GM23248 (cell line): ENCODE measurements around the gene GADD45GIP1. TPM values are rescaled to one million over a fixed set of nuclear protein-coding genes. Genes with fewer than 3 reads are reported as not detected.

Experiments
- DNase-seq: peaks from one replicate; pipeline ENCODE4 v3.0.0-alpha.2; 2015
- H2AFZ ChIP-seq: fragments of 200-600 bp; sonication (generic); 2 replicates; pipeline ENCODE4 v1.6.1; 2016; ENCODE audit warnings: antibody characterized with exemption
- H3F3A ChIP-seq: fragments of 200-600 bp; sonication (generic); 2 replicates; pipeline ENCODE4 v1.6.1; 2016; ENCODE audit warnings: mild to moderate bottlenecking, antibody characterized with exemption, mixed run types; ENCODE audit not compliant: insufficient read depth
- H3K27ac ChIP-seq: fragments of 200-600 bp; sonication (generic); 2 replicates; pipeline ENCODE4 v1.5.1; 2016; ENCODE audit warnings: mild to moderate bottlenecking
- H3K27me3 ChIP-seq: fragments of 200-600 bp; sonication (generic); replicated peaks from 2 replicates; pipeline ENCODE4 v1.6.1; 2016; ENCODE audit warnings: mild to moderate bottlenecking; ENCODE audit not compliant: insufficient read depth
- H3K36me3 ChIP-seq: fragments of 200-600 bp; sonication (generic); 2 replicates; pipeline ENCODE4 v1.6.1; 2016; ENCODE audit warnings: low read depth, mild to moderate bottlenecking
- H3K4me1 ChIP-seq: fragments of 200-600 bp; sonication (generic); 2 replicates; pipeline ENCODE4 v1.6.1; 2016; ENCODE audit warnings: mild to moderate bottlenecking; ENCODE audit not compliant: insufficient read depth
- H3K4me2 ChIP-seq: fragments of 200-600 bp; sonication (generic); one replicate; pipeline ENCODE4 v1.6.1; 2016; ENCODE audit warnings: mild to moderate bottlenecking; ENCODE audit not compliant: unreplicated experiment
- H3K4me3 ChIP-seq: fragments of 200-600 bp; sonication (generic); 2 replicates; pipeline ENCODE4 v1.5.1; 2016; ENCODE audit warnings: mild to moderate bottlenecking
- H3K79me2 ChIP-seq: fragments of 200-600 bp; sonication (generic); 2 replicates; pipeline ENCODE4 v1.6.1; 2016; ENCODE audit warnings: mild to moderate bottlenecking; ENCODE audit not compliant: insufficient read depth
- H3K9ac ChIP-seq: fragments of 200-600 bp; sonication (generic); 2 replicates; pipeline ENCODE4 v1.6.1; 2016; ENCODE audit warnings: mild to moderate bottlenecking
- H3K9me2 ChIP-seq: fragments of 200-600 bp; sonication (generic); 2 replicates; pipeline ENCODE4 v1.6.1; 2016; ENCODE audit warnings: mixed run types, mild to moderate bottlenecking, moderate library complexity; ENCODE audit not compliant: insufficient read depth
- H3K9me3 ChIP-seq: fragments of 200-600 bp; sonication (generic); one replicate; pipeline ENCODE4 v1.6.1; 2017; ENCODE audit warnings: low read depth
- H4K20me1 ChIP-seq: fragments of 200-600 bp; sonication (generic); 2 replicates; pipeline ENCODE4 v1.6.0; 2016; ENCODE audit not compliant: insufficient read depth
- EZH2 ChIP-seq: fragments of 200-600 bp; sonication (generic); IDR thresholded peaks from 2 replicates; pipeline ENCODE4 v1.6.1; 2018; ENCODE audit warnings: antibody characterized with exemption, mild to moderate bottlenecking; ENCODE audit not compliant: insufficient read depth, poor library complexity, severe bottlenecking
- EZH2phosphoT487 ChIP-seq: fragments of 200-600 bp; sonication (generic); IDR thresholded peaks from 2 replicates; pipeline ENCODE4 v1.6.1; 2018; ENCODE audit warnings: antibody characterized with exemption, moderate library complexity, mild to moderate bottlenecking, low read depth; ENCODE audit not compliant: insufficient read depth
- WGBS, 2 experiments: methylation state at CpG; one replicate each; pipeline ENCODE4 v1.1.6; 2015 to 2017; ENCODE audit warnings: low lambda C conversion rate in 2 of 2, low coverage in 1 of 2; ENCODE audit errors: missing lambda C conversion rate in 2 of 2; 5-methylcytosine and 5-hydroxymethylcytosine counted together
- in situ Hi-C: fragments of 300-500 bp; cut with MboI; formaldehyde crosslinking; loops from 2 replicates; pipeline ENCODE4 v1.15.0; 2020
- microRNA-seq: library from miRNA; unstranded; fragments of <30 nt; microRNA quantifications from one replicate; pipeline ENCODE4, GENCODE V29; 2016; ENCODE audit warnings: borderline number of aligned reads
- polyA plus RNA-seq: library from polyadenylated mRNA; unstranded; fragments of >200 nt; fragmentation: Nextera tagmentation; extraction: Ambion mirVana; gene quantifications from 2 replicates; pipeline ENCODE4 v1.2.1, GENCODE V29; 2016
- small RNA-seq: library from RNA; depleted of rRNA; stranded (forward); fragments of <200 nt; gene quantifications from one replicate; pipeline ENCODE3, GENCODE V24; 2014; ENCODE audit warnings: low read depth, low replicate concordance
- total RNA-seq: library from RNA; depleted of rRNA; stranded (reverse); fragments of >200 nt; shearing (Covaris generic); gene quantifications from 2 replicates; pipeline ENCODE4 v1.2.3, GENCODE V29; 2014; rRNA removed

GADD45GIP1 gene
- total and polyA plus RNA-seq, 2 experiments from 2014 or later = 48.4 to 132 TPM

GRCh38 chr19:12913011-12913561, 43.9 kb downstream of the GADD45GIP1 start:
- DNase-seq = peak; percentile 76
- no peak overlapping the region for H3K9ac ChIP-seq
- H3K9me2 ChIP-seq = no peaks in the 10 kb centered on the region
- H3K79me2 ChIP-seq = no peaks in the 10 kb centered on the region
- H3K4me1 ChIP-seq = peaks cover 15% of the 10 kb centered on the region; the same call in 1 of the 2 replicates
- no peaks in the 10 kb centered on the region for H3K27me3 ChIP-seq
- no peak overlapping the region for H3K27ac ChIP-seq
- no peak overlapping the region for H3K4me3 ChIP-seq
- in situ Hi-C loops = no loop called here
- H3K9me3 ChIP-seq = no peaks in the 10 kb centered on the region
- no peaks in the 10 kb centered on the region for H4K20me1 ChIP-seq
- 13 to 14% methylated on average over 22 of the region's 22 CpGs for WGBS, 2 experiments
- no peak for TF ChIP-seq EZH2
- TF ChIP-seq EZH2phosphoT487 = no peak
- H3K36me3 ChIP-seq = no peaks in the 10 kb centered on the region
- peak overlapping the region; percentile 15 for H3K4me2 ChIP-seq
- H2AFZ ChIP-seq = peak overlapping the region; percentile 66
- no peaks in the 10 kb centered on the region for H3F3A ChIP-seq

GRCh38 chr19:12912571-12912970, 44.5 kb downstream of the GADD45GIP1 start:
- Histone ChIP-seq H3K79me2 (no peaks in the 10 kb centered on the region), H3K36me3 (no peaks in the 10 kb centered on the region), H4K20me1 (no peaks in the 10 kb centered on the region), H3K9ac (no peak overlapping the region), H3K27ac (no peak overlapping the region), H3K9me2 (no peaks in the 10 kb centered on the region), H3K9me3 (no peaks in the 10 kb centered on the region), H2AFZ (peak overlapping the region; percentile 66), H3K4me3 (no peak overlapping the region), H3K27me3 (no peaks in the 10 kb centered on the region), H3K4me2 (peak overlapping the region; percentile 15), H3K4me1 (peaks cover 15% of the 10 kb centered on the region; the same call in 1 of the 2 replicates), H3F3A (no peaks in the 10 kb centered on the region)
- DNase-seq = no peak
- no peak for TF ChIP-seq EZH2phosphoT487
- TF ChIP-seq EZH2 = no peak
- in situ Hi-C loops = no loop called here
- WGBS, 2 experiments = 50 to 56% methylated on average over 4 of the region's 4 CpGs

- Histone ChIP-seq H3K4me2 (no peak overlapping the region), H3K27me3 (no peaks in the 10 kb centered on the region), H3K36me3 (no peaks in the 10 kb centered on the region), H2AFZ (no peak overlapping the region), H4K20me1 (no peaks in the 10 kb centered on the region), H3K9me3 (no peaks in the 10 kb centered on the region), H3K9me2 (no peaks in the 10 kb centered on the region), H3K9ac (no peak overlapping the region), H3K4me1 (no peaks in the 10 kb centered on the region), H3F3A (no peaks in the 10 kb centered on the region), H3K27ac (no peak overlapping the region), H3K4me3 (no peak overlapping the region), H3K79me2 (no peaks in the 10 kb centered on the region)
- no peak for DNase-seq
- WGBS, 2 experiments = 95 to 96% methylated on average over 9 of the region's 9 CpGs
- no peak for TF ChIP-seq EZH2phosphoT487
- TF ChIP-seq EZH2 = no peak
- in situ Hi-C loops = no loop called here
These were observed 49.9 kb downstream of the GADD45GIP1 start for GRCh38 chr19:12907166-12907565.

Small RNA genes lying within 50 kb of the gene (microRNA-seq; reads per million reads assigned to microRNA genes)
- not detected for gene MIR5695
- 2.0 reads per million for gene MIR6515

Small RNA genes lying within 50 kb of the gene (small RNA-seq; reads per million reads assigned to genes)
- not detected for gene MIR5695
- not detected for gene MIR6515

Other genes with a start within 250 kb of the GADD45GIP1 start
- gene TNPO2, start 233.3 kb downstream of the GADD45GIP1 start, total RNA-seq = 30.9 and 34.3 TPM in 2 replicates
- gene TNPO2, start 233.3 kb downstream of the GADD45GIP1 start, polyA plus RNA-seq = 13.2 and 13.3 TPM in 2 replicates
- gene TRIR, start 222.5 kb downstream of the GADD45GIP1 start, total RNA-seq = 202 and 210 TPM in 2 replicates
- 162 and 170 TPM in 2 replicates for gene TRIR, start 222.5 kb downstream of the GADD45GIP1 start, polyA plus RNA-seq
- gene GET3, start 219.7 kb downstream of the GADD45GIP1 start, total RNA-seq = 81.3 and 110 TPM in 2 replicates
- 106 and 111 TPM in 2 replicates for gene GET3, start 219.7 kb downstream of the GADD45GIP1 start, polyA plus RNA-seq
- gene BEST2, start 205.4 kb downstream of the GADD45GIP1 start, total RNA-seq = not detected in 2 replicates
- not detected in 2 replicates for gene BEST2, start 205.4 kb downstream of the GADD45GIP1 start, polyA plus RNA-seq
- 17.1 TPM in 2 replicates for gene HOOK2, start 181.7 kb downstream of the GADD45GIP1 start, total RNA-seq
- 11.8 and 12.4 TPM in 2 replicates for gene HOOK2, start 181.7 kb downstream of the GADD45GIP1 start, polyA plus RNA-seq
- gene JUNB, start 165.7 kb downstream of the GADD45GIP1 start, total RNA-seq = 159 and 195 TPM in 2 replicates
- gene JUNB, start 165.7 kb downstream of the GADD45GIP1 start, polyA plus RNA-seq = 95.1 and 96.2 TPM in 2 replicates
- gene PRDX2, start 155.4 kb downstream of the GADD45GIP1 start, total RNA-seq = 230 TPM in 2 replicates
- 252 TPM in 2 replicates for gene PRDX2, start 155.4 kb downstream of the GADD45GIP1 start, polyA plus RNA-seq
- gene THSD8, start 155.2 kb downstream of the GADD45GIP1 start, total RNA-seq = not detected in 2 replicates
- gene THSD8, start 155.2 kb downstream of the GADD45GIP1 start, polyA plus RNA-seq = 10.8 and 12.5 TPM in 2 replicates
- 8.2 and 16.9 TPM in 2 replicates for gene RNASEH2A, start 150.6 kb downstream of the GADD45GIP1 start, total RNA-seq
- 23.8 and 32.3 TPM in 2 replicates for gene RNASEH2A, start 150.6 kb downstream of the GADD45GIP1 start, polyA plus RNA-seq
- not detected in 2 replicates for gene RTBDN, start 122.6 kb downstream of the GADD45GIP1 start, total RNA-seq
- gene RTBDN, start 122.6 kb downstream of the GADD45GIP1 start, polyA plus RNA-seq = not detected in 2 replicates
- 1.8 TPM in 1 of 2 replicates, not detected in the other for gene MAST1, start 118.7 kb downstream of the GADD45GIP1 start, total RNA-seq
- gene MAST1, start 118.7 kb downstream of the GADD45GIP1 start, polyA plus RNA-seq = 0.24 TPM in 1 of 2 replicates, not detected in the other
- gene DNASE2, start 75.8 kb downstream of the GADD45GIP1 start, total RNA-seq = 35.4 and 40.9 TPM in 2 replicates
- gene DNASE2, start 75.8 kb downstream of the GADD45GIP1 start, polyA plus RNA-seq = 51.7 and 52.4 TPM in 2 replicates
- 0.11 TPM in 1 of 2 replicates, not detected in the other for gene KLF1, start 70.0 kb downstream of the GADD45GIP1 start, total RNA-seq
- gene KLF1, start 70.0 kb downstream of the GADD45GIP1 start, polyA plus RNA-seq = not detected in 2 replicates
- 22.5 and 30.0 TPM in 2 replicates for gene GCDH, start 66.1 kb downstream of the GADD45GIP1 start, total RNA-seq
- 20.0 and 20.7 TPM in 2 replicates for gene GCDH, start 66.1 kb downstream of the GADD45GIP1 start, polyA plus RNA-seq
- 0.25 TPM in 1 of 2 replicates, not detected in the other for gene SYCE2, start 37.9 kb downstream of the GADD45GIP1 start, total RNA-seq
- 0.49 and 0.56 TPM in 2 replicates for gene SYCE2, start 37.9 kb downstream of the GADD45GIP1 start, polyA plus RNA-seq
- gene FARSA, start 23.5 kb downstream of the GADD45GIP1 start, total RNA-seq = 33.5 and 39.2 TPM in 2 replicates
- 79.9 and 83.4 TPM in 2 replicates for gene FARSA, start 23.5 kb downstream of the GADD45GIP1 start, polyA plus RNA-seq
- 1,238 and 1,432 TPM in 2 replicates for gene CALR, start 18.6 kb downstream of the GADD45GIP1 start, total RNA-seq
- gene CALR, start 18.6 kb downstream of the GADD45GIP1 start, polyA plus RNA-seq = 1,015 and 1,067 TPM in 2 replicates
- 88.5 and 107 TPM in 2 replicates for gene RAD23A, start 11.4 kb downstream of the GADD45GIP1 start, total RNA-seq
- 177 and 182 TPM in 2 replicates for gene RAD23A, start 11.4 kb downstream of the GADD45GIP1 start, polyA plus RNA-seq
- not detected in 2 replicates for gene DAND5, start 12.4 kb upstream of the GADD45GIP1 start, total RNA-seq
- not detected in 2 replicates for gene DAND5, start 12.4 kb upstream of the GADD45GIP1 start, polyA plus RNA-seq
- 71.0 and 81.4 TPM in 2 replicates for gene NFIX, start 38.3 kb upstream of the GADD45GIP1 start, total RNA-seq
- 59.2 and 60.8 TPM in 2 replicates for gene NFIX, start 38.3 kb upstream of the GADD45GIP1 start, polyA plus RNA-seq
- gene LYL1, start 145.6 kb upstream of the GADD45GIP1 start, total RNA-seq = not detected in 2 replicates
- 0.18 TPM in 1 of 2 replicates, not detected in the other for gene LYL1, start 145.6 kb upstream of the GADD45GIP1 start, polyA plus RNA-seq
- 30.4 and 33.0 TPM in 2 replicates for gene TRMT1, start 159.5 kb upstream of the GADD45GIP1 start, total RNA-seq
- gene TRMT1, start 159.5 kb upstream of the GADD45GIP1 start, polyA plus RNA-seq = 27.0 and 31.8 TPM in 2 replicates
- gene NACC1, start 161.0 kb upstream of the GADD45GIP1 start, total RNA-seq = 104 and 105 TPM in 2 replicates
- gene NACC1, start 161.0 kb upstream of the GADD45GIP1 start, polyA plus RNA-seq = 1.4 and 2.6 TPM in 2 replicates
- 56.4 and 80.5 TPM in 2 replicates for gene STX10, start 193.2 kb upstream of the GADD45GIP1 start, total RNA-seq
- 55.6 and 62.4 TPM in 2 replicates for gene STX10, start 193.2 kb upstream of the GADD45GIP1 start, polyA plus RNA-seq
- gene IER2, start 193.2 kb upstream of the GADD45GIP1 start, total RNA-seq = 27.8 and 30.4 TPM in 2 replicates
- gene IER2, start 193.2 kb upstream of the GADD45GIP1 start, polyA plus RNA-seq = 84.0 and 88.6 TPM in 2 replicates